WTC11 (cell line): ENCODE results near the gene FSTL4. TPM values are rescaled to one million over a fixed set of nuclear protein-coding genes. Genes with fewer than 3 reads are reported as not detected.

Experiments
- ATAC-seq: fragments of 200-7000 bp; cut with Tn5 transposase; 2 replicates; pipeline ENCODE4 v1.10.0; 2021; ENCODE audit warnings: mild to moderate bottlenecking, moderate library complexity
- CTCF ChIA-PET: fragments of 300-600 bp; sonication (Branson Sonifier 250); formaldehyde crosslinking; loops from one replicate; lab custom pipeline; 2021; ENCODE audit warnings: antibody characterized with exemption; lab: Charles Lee
- POLR2A ChIA-PET: fragments of 350-600 bp; sonication (Branson Sonifier 250); formaldehyde crosslinking; loops from one replicate; lab custom pipeline; 2021; ENCODE audit warnings: antibody characterized with exemption; lab: Charles Lee
- DNase-seq: peaks from one replicate; pipeline ENCODE4 v3.0.0; 2021; ENCODE audit warnings: low spot score
- H3K27ac Mint-ChIP-seq: 2 replicates; pipeline ENCODE4 v1.8.0; 2021; ENCODE audit warnings: mixed read lengths
- H3K27me3 Mint-ChIP-seq: 2 replicates; pipeline ENCODE4 v1.8.0; 2021; ENCODE audit warnings: low read depth, mild to moderate bottlenecking, moderate library complexity, mixed read lengths
- H3K36me3 Mint-ChIP-seq: 2 replicates; pipeline ENCODE4 v1.8.0; 2021; ENCODE audit warnings: mixed read lengths
- H3K4me1 Mint-ChIP-seq: 2 replicates; pipeline ENCODE4 v1.8.0; 2022; ENCODE audit warnings: mixed read lengths
- H3K4me3 Mint-ChIP-seq: 2 replicates; pipeline ENCODE4 v1.8.0; 2021; ENCODE audit warnings: mild to moderate bottlenecking, moderate library complexity, mixed read lengths
- H3K9me3 Mint-ChIP-seq: 2 replicates; pipeline ENCODE4 v1.8.0; 2021; ENCODE audit warnings: mixed read lengths
- ATF6 ChIP-seq: sonication (generic); formaldehyde crosslinking; IDR thresholded peaks from 2 replicates; pipeline ENCODE4 v1.8.1; 2023; ENCODE audit warnings: mild to moderate bottlenecking, missing genetic modification reagents
- CTCF ChIP-seq: fragments of 200-600 bp; IDR thresholded peaks from 2 replicates; pipeline ENCODE4 v1.8.0; 2022; ENCODE audit warnings: antibody characterized with exemption
- E2F5 ChIP-seq: sonication (generic); formaldehyde crosslinking; IDR thresholded peaks from 2 replicates; pipeline ENCODE4 v1.8.1; 2022; ENCODE audit warnings: mild to moderate bottlenecking, moderate library complexity, missing genetic modification reagents
- ELF4 ChIP-seq: sonication (generic); formaldehyde crosslinking; IDR thresholded peaks from 2 replicates; pipeline ENCODE4 v1.8.1; 2022; ENCODE audit warnings: low read depth, mild to moderate bottlenecking, moderate library complexity, missing genetic modification reagents
- ESRRA ChIP-seq: sonication (generic); formaldehyde crosslinking; IDR thresholded peaks from 2 replicates; pipeline ENCODE4 v1.8.1; 2022; ENCODE audit warnings: mild to moderate bottlenecking, missing genetic modification reagents, borderline replicate concordance
- JAZF1 ChIP-seq: fragments of 250-450 bp; sonication (Bioruptor Pico); IDR thresholded peaks from 2 replicates; pipeline ENCODE4 v1.9.0; 2021; ENCODE audit warnings: moderate library complexity, mild to moderate bottlenecking, inconsistent platforms
- NFATC4 ChIP-seq: fragments of 250-450 bp; sonication (Bioruptor Pico); IDR thresholded peaks from 2 replicates; pipeline ENCODE4 v1.9.0; 2021; ENCODE audit warnings: mild to moderate bottlenecking
- NFYB ChIP-seq: sonication (generic); formaldehyde crosslinking; conservative IDR thresholded peaks from 2 replicates; pipeline ENCODE4 v1.8.0; 2022; ENCODE audit warnings: low read depth, missing genetic modification reagents
- NR2C2 ChIP-seq: sonication (generic); formaldehyde crosslinking; IDR thresholded peaks from 2 replicates; pipeline ENCODE4 v1.8.0; 2022; ENCODE audit warnings: mild to moderate bottlenecking, missing genetic modification reagents
- NR3C1 ChIP-seq: sonication (generic); formaldehyde crosslinking; conservative IDR thresholded peaks from 2 replicates; pipeline ENCODE4 v1.8.1; 2023; ENCODE audit warnings: low read depth, mild to moderate bottlenecking, missing genetic modification reagents
- PREB ChIP-seq: sonication (generic); formaldehyde crosslinking; IDR thresholded peaks from 2 replicates; pipeline ENCODE4 v1.8.1; 2022; ENCODE audit warnings: mild to moderate bottlenecking, missing genetic modification reagents, moderate library complexity, borderline replicate concordance
- SMAD3 ChIP-seq: sonication (generic); formaldehyde crosslinking; IDR thresholded peaks from 2 replicates; pipeline ENCODE4 v1.8.0; 2022; ENCODE audit warnings: missing genetic modification reagents, mild to moderate bottlenecking, borderline replicate concordance
- SP1 ChIP-seq: sonication (generic); formaldehyde crosslinking; conservative IDR thresholded peaks from 2 replicates; pipeline ENCODE4 v1.8.1; 2022; ENCODE audit warnings: missing genetic modification reagents
- TP53 ChIP-seq: sonication (generic); formaldehyde crosslinking; IDR thresholded peaks from 2 replicates; pipeline ENCODE4 v1.8.1; 2023; ENCODE audit warnings: mild to moderate bottlenecking, missing genetic modification reagents
- USF2 ChIP-seq: sonication (generic); formaldehyde crosslinking; IDR thresholded peaks from 2 replicates; pipeline ENCODE4 v1.8.1; 2023; ENCODE audit warnings: mild to moderate bottlenecking, missing genetic modification reagents, moderate library complexity
- ZBTB43 ChIP-seq: sonication (generic); formaldehyde crosslinking; IDR thresholded peaks from 2 replicates; pipeline ENCODE4 v1.8.1; 2023; ENCODE audit warnings: mild to moderate bottlenecking, missing genetic modification reagents
- ZMAT4 ChIP-seq: fragments of 250-450 bp; sonication (Bioruptor Pico); IDR thresholded peaks from 2 replicates; pipeline ENCODE4 v1.9.0; 2021; ENCODE audit warnings: mild to moderate bottlenecking
- ZNF512 ChIP-seq: sonication (generic); formaldehyde crosslinking; IDR thresholded peaks from 2 replicates; pipeline ENCODE4 v1.8.1; 2022; ENCODE audit warnings: missing genetic modification reagents, borderline replicate concordance
- ZNF671 ChIP-seq: fragments of 250-450 bp; sonication (Bioruptor Pico); IDR thresholded peaks from 2 replicates; pipeline ENCODE4 v1.8.0; 2021; ENCODE audit warnings: mild to moderate bottlenecking
- total RNA-seq: library from RNA; stranded (reverse); gene quantifications from 3 replicates; pipeline ENCODE4 v1.2.3, GENCODE V29; 2021

FSTL4 gene
- total RNA-seq, 1 experiment from 2014 or later = 6.1 TPM

- TF ChIP-seq ATF6 (CRISPR knock-in tag) (no peak), CTCF (no peak), ZNF512 (CRISPR knock-in tag) (no peak), PREB (CRISPR knock-in tag) (no peak), ELF4 (no peak), NR3C1 (no peak), E2F5 (CRISPR knock-in tag) (no peak)
Measured at GRCh38 chr5:133606835-133607234, 5.5 kb downstream of the FSTL4 start (continued).

- TF ChIP-seq SP1 (CRISPR knock-in tag) (no peak), ZMAT4 (CRISPR knock-in tag) (no peak), ZNF512 (CRISPR knock-in tag) (no peak), USF2 (CRISPR knock-in tag) (no peak), NR3C1 (no peak), ESRRA (CRISPR knock-in tag) (no peak), ZNF671 (CRISPR knock-in tag) (no peak), E2F5 (CRISPR knock-in tag) (no peak), TP53 (CRISPR knock-in tag) (no peak), NFYB (CRISPR knock-in tag) (no peak), NFATC4 (CRISPR knock-in tag) (no peak), NR2C2 (CRISPR knock-in tag) (no peak), SMAD3 (CRISPR knock-in tag) (no peak), ZBTB43 (CRISPR knock-in tag) (no peak), JAZF1 (no peak)
- Mint-ChIP-seq H3K27ac (no peak overlapping the region), H3K4me3 (no peak overlapping the region), H3K36me3 (no peaks in the 10 kb centered on the region), H3K27me3 (peaks cover 22% of the 10 kb centered on the region), H3K9me3 (no peaks in the 10 kb centered on the region), H3K4me1 (peaks cover 33% of the 10 kb centered on the region)
- ChIA-PET CTCF (interaction anchor here (1.0 kb wide), 1 partner anchor 182 kb away, joined by 3 read pairs; no protein-coding TSS in a partner anchor), POLR2A (no interaction called here)
- ATAC-seq = no peak
- no peak for DNase-seq
Measured at GRCh38 chr5:133605323-133605722, 7.0 kb downstream of the FSTL4 start.
